HG03108 (cell line): ENCODE measurements around the gene PSEN1.

ENCODE experiments used
- ATAC-seq: cut with Tn5 transposase; IDR thresholded peaks from one replicate; pipeline ENCODE4 v1.9.1; 2021; ENCODE audit warnings: moderate library complexity; ENCODE audit not compliant: unreplicated experiment

The PSEN1 gene

GRCh38 chr14:73211251-73212040, 75.1 kb downstream of the PSEN1 start:
- ATAC-seq = no peak

GRCh38 chr14:73216030-73216429, 79.7 kb downstream of the PSEN1 start:
- no peak for ATAC-seq

- ATAC-seq = no peak
These were observed 81.1 kb downstream of the PSEN1 start for GRCh38 chr14:73217411-73217810.

- ATAC-seq = no peak
These were observed 83.8 kb downstream of the PSEN1 start for GRCh38 chr14:73220061-73220460.

GRCh38 chr14:73220634-73221033, 84.3 kb downstream of the PSEN1 start:
- no peak for ATAC-seq

- no peak for ATAC-seq
These were observed 85.6 kb downstream of the PSEN1 start for GRCh38 chr14:73221945-73222344.

GRCh38 chr14:73223049-73223448, 86.7 kb downstream of the PSEN1 start:
- ATAC-seq = peak; percentile 63

- no peak for ATAC-seq
These were observed 89.2 kb downstream of the PSEN1 start for GRCh38 chr14:73225496-73225895.

- no peak for ATAC-seq
These were observed 91.8 kb downstream of the PSEN1 start for GRCh38 chr14:73227812-73228781.

GRCh38 chr14:73230051-73230450, 93.7 kb downstream of the PSEN1 start:
- ATAC-seq = no peak

- ATAC-seq = no peak
These were observed 95.9 kb downstream of the PSEN1 start for GRCh38 chr14:73231981-73232851.

GRCh38 chr14:73232984-73233383, 96.7 kb downstream of the PSEN1 start:
- no peak for ATAC-seq

GRCh38 chr14:73233564-73233963, 97.3 kb downstream of the PSEN1 start:
- ATAC-seq = no peak

- ATAC-seq = no peak
These were observed 97.7 kb downstream of the PSEN1 start for GRCh38 chr14:73234029-73234428.

- no peak for ATAC-seq
These were observed 98.5 kb downstream of the PSEN1 start for GRCh38 chr14:73234586-73235394.

- ATAC-seq = no peak
These were observed 99.3 kb downstream of the PSEN1 start for GRCh38 chr14:73235531-73236155.

GRCh38 chr14:73236157-73236556, 99.8 kb downstream of the PSEN1 start:
- no peak for ATAC-seq

- ATAC-seq = no peak
These were observed 100.5 kb downstream of the PSEN1 start for GRCh38 chr14:73236752-73237218.

- no peak for ATAC-seq
These were observed 101.0 kb downstream of the PSEN1 start, which contains the start of gene PAPLN for GRCh38 chr14:73237219-73237785. PAPLN (plus strand) TSS chr14:73237506; CDS start chr14:73239779, 2,273 bp downstream.
